ENCODE data around the gene MAG. TPM values are rescaled to one million over a fixed set of nuclear protein-coding genes. Genes with fewer than 3 reads are reported as not detected.
A peak's percentile ranks its signal among the peaks of the same experiment; 100 is the strongest.

MAG gene
- total RNA-seq, 1 experiment from 2014 or later: 0.46 TPM

GRCh38 chr19:35305181-35305580 is 13.2 kb downstream of the MAG start:
- Mint-ChIP-seq H3K9me3 (no peaks in the 10 kb centered on the region; the same call in 1 of the 2 replicates), H3K36me3 (no peaks in the 10 kb centered on the region), H3K27me3 (ENCODE audit: low read depth) (no peaks in the 10 kb centered on the region; the same call in 1 of the 2 replicates), H3K4me3 (no peak overlapping the region), H3K4me1 (no peaks in the 10 kb centered on the region), H3K27ac (no peak overlapping the region)
- POLR2A ChIA-PET: interaction anchor here (1.0 kb wide), 1 partner anchor 205 kb away, joined by 3 read pairs; no protein-coding TSS in a partner anchor
- TF ChIP-seq NR2C2 (CRISPR knock-in tag; IDR thresholded peaks at IDR 0.05): no peak
- TF ChIP-seq ZNF219 (CRISPR knock-in tag; IDR thresholded peaks at IDR 0.05; ENCODE audit: borderline replicate concordance): no peak
- CTCF ChIA-PET: interaction anchor here (1.6 to 2.1 kb wide), 3 partner anchors 23 to 190 kb away, joined by 4 to 10 read pairs (median 7); partner anchors contain the start of gene CD22
- no peak for DNase-seq (ENCODE audit: low spot score)
- ATAC-seq: no peak

- Mint-ChIP-seq H3K27ac (no peak overlapping the region), H3K4me3 (no peak overlapping the region), H3K27me3 (ENCODE audit: low read depth) (no peaks in the 10 kb centered on the region; the same call in 1 of the 2 replicates), H3K4me1 (no peaks in the 10 kb centered on the region), H3K36me3 (no peaks in the 10 kb centered on the region), H3K9me3 (no peaks in the 10 kb centered on the region; the same call in 1 of the 2 replicates)
- DNase-seq (ENCODE audit: low spot score) (peak; percentile 52), ATAC-seq (peak; percentile 87)
- ChIA-PET POLR2A (no interaction called here), CTCF (interaction anchor here (0.9 to 2.1 kb wide), 11 partner anchors 9 to 263 kb away, joined by 3 to 12 read pairs (median 4); partner anchors contain the start of gene CD22)
- no peak for TF ChIP-seq ETV6 (CRISPR knock-in tag; IDR thresholded peaks at IDR 0.05)
- TF ChIP-seq GTF2I (CRISPR knock-in tag; conservative IDR thresholded peaks at IDR 0.05): peak; percentile 91
- no peak for TF ChIP-seq GABPB1 (CRISPR knock-in tag; IDR thresholded peaks at IDR 0.05)
- no peak for TF ChIP-seq ZNF263 (CRISPR knock-in tag; IDR thresholded peaks at IDR 0.05; ENCODE audit: low read depth)
- peak; percentile 98 for TF ChIP-seq ZNF121 (CRISPR knock-in tag; IDR thresholded peaks at IDR 0.05)
- TF ChIP-seq PRRX2 (CRISPR knock-in tag; IDR thresholded peaks at IDR 0.05): no peak
- no peak for TF ChIP-seq E2F4 (CRISPR knock-in tag; IDR thresholded peaks at IDR 0.05; ENCODE audit: borderline replicate concordance, low read depth)
- peak; percentile 37; the same call in 1 of the 2 replicates for TF ChIP-seq CTCF (IDR thresholded peaks at IDR 0.05)
- no peak for TF ChIP-seq PREB (CRISPR knock-in tag; IDR thresholded peaks at IDR 0.05; ENCODE audit: borderline replicate concordance)
- TF ChIP-seq FOXP4 (CRISPR knock-in tag; IDR thresholded peaks at IDR 0.05): no peak
- no peak for TF ChIP-seq SOX15 (CRISPR knock-in tag; IDR thresholded peaks at IDR 0.05)
- no peak for TF ChIP-seq ZNF425 (CRISPR knock-in tag; conservative IDR thresholded peaks at IDR 0.05)
- no peak for TF ChIP-seq TP53 (CRISPR knock-in tag; IDR thresholded peaks at IDR 0.05)
These were observed 14.7 kb downstream of the MAG start for GRCh38 chr19:35306473-35307246.
